ENCODE data around the gene SMG6. TPM values are rescaled to one million over a fixed set of nuclear protein-coding genes. Genes with fewer than 3 reads are reported as not detected.
A peak's percentile ranks its signal among the peaks of the same experiment; 100 is the strongest.

The SMG6 gene
- total and polyA plus RNA-seq, 2 donors (not counting 3 experiments of a cell fraction or from before 2014, with no cell fraction given): 40.1 to 42.2 TPM

DNA sequence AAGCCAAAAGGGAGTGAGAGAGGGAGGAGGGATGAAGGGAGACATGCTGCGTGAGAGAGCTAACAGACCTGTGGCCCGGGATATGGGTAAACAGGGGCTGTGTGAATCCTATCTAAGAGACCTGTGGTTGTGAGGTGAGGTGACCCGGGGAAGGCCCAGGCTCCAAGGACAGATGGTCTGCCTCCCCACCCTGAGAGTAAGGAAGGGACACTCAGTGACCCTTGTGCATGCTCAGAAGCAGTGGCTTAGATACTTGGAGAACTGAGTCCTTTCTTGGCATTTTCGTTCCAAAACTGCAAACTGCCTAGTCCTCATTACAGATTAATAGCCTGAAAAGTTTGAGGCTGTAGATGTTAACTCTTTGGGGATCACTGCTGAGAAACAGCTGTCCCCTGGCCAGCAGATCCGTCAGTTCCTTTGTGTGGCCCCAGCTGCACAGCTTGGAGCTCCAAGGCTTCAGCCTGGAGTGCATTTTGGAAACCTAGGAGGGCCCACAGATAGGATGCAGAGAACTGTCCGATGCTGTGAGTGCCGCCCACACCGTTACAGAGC lies 121.6 kb downstream of the SMG6 start:
- intact Hi-C loops (cut with micrococcal nuclease): no loop called here
- peak overlapping the region; percentile 94 for H3K27ac ChIP-seq (ENCODE audit: insufficient read depth, low read depth, low read length)
- peak overlapping the region; percentile 53 for H3K9ac ChIP-seq (replicated peaks; ENCODE audit: extremely low read depth, insufficient read depth, low read length)
- H4K20me1 ChIP-seq (replicated peaks; ENCODE audit: control insufficient read depth, extremely low read depth, insufficient read depth, low read length): no peaks in the 10 kb centered on the region
- no peaks in the 10 kb centered on the region for H3K79me2 ChIP-seq (ENCODE audit: control insufficient read depth, insufficient read depth, low read length)
- H3K9me3 ChIP-seq (replicated peaks; ENCODE audit: control insufficient read depth, insufficient read depth, low read length): no peaks in the 10 kb centered on the region
- no peak for DNase-seq (ENCODE audit: low read depth, low spot score)
- dilution Hi-C loops (cut with MboI; ENCODE audit: extremely low pct_ligation_motif_present, low sequenced_read_pairs): no loop called here
- peaks cover 0 to 3% of the 10 kb centered on the region in 2 experiments for H3K36me3 ChIP-seq (ENCODE audit: control insufficient read depth in 2 of 2, extremely low read depth in 1 of 2, insufficient read depth in 2 of 2, low read length in 2 of 2)
- TF ChIP-seq, protein P1, sequence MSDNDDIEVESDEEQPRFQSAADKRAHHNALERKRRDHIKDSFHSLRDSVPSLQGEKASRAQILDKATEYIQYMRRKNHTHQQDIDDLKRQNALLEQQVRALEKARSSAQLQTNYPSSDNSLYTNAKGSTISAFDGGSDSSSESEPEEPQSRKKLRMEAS (IDR thresholded peaks at IDR 0.05; ENCODE audit: insufficient read depth, insufficient read length): no peak
- TF ChIP-seq, protein P2, sequence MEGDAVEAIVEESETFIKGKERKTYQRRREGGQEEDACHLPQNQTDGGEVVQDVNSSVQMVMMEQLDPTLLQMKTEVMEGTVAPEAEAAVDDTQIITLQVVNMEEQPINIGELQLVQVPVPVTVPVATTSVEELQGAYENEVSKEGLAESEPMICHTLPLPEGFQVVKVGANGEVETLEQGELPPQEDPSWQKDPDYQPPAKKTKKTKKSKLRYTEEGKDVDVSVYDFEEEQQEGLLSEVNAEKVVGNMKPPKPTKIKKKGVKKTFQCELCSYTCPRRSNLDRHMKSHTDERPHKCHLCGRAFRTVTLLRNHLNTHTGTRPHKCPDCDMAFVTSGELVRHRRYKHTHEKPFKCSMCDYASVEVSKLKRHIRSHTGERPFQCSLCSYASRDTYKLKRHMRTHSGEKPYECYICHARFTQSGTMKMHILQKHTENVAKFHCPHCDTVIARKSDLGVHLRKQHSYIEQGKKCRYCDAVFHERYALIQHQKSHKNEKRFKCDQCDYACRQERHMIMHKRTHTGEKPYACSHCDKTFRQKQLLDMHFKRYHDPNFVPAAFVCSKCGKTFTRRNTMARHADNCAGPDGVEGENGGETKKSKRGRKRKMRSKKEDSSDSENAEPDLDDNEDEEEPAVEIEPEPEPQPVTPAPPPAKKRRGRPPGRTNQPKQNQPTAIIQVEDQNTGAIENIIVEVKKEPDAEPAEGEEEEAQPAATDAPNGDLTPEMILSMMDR (IDR thresholded peaks at IDR 0.05; ENCODE audit: extremely low read depth in 1 of 2, insufficient read depth in 1 of 2, low read depth in 1 of 2, low read length in 2 of 2): no peak
- no peak for TF ChIP-seq GATA2 (IDR thresholded peaks at IDR 0.05; ENCODE audit: insufficient read depth, insufficient read length, low read depth, low read length)
- TF ChIP-seq POLR2A (IDR thresholded peaks at IDR 0.05; ENCODE audit: low read depth, low read length): no peak
- no peak for TF ChIP-seq EZH2 (IDR thresholded peaks at IDR 0.05; ENCODE audit: borderline replicate concordance, low read depth, low read length, severe bottlenecking)
- no peak for TF ChIP-seq JUN (IDR thresholded peaks at IDR 0.05; ENCODE audit: borderline replicate concordance, insufficient read depth, insufficient read length, low read depth)
- TF ChIP-seq MYC (IDR thresholded peaks at IDR 0.05; ENCODE audit: low read depth, low read length): no peak
- TF ChIP-seq FOS (IDR thresholded peaks at IDR 0.05; ENCODE audit: borderline replicate concordance, insufficient read depth, low read length): no peak
- TF ChIP-seq POLR2AphosphoS5 (IDR thresholded peaks at IDR 0.05; ENCODE audit: insufficient read depth, low read depth, low read length): no peak
- peak overlapping the region; percentile 24 for H3K4me2 ChIP-seq (ENCODE audit: insufficient read depth, low read length)
- no peaks in the 10 kb centered on the region for H3K27me3 ChIP-seq (ENCODE audit: control insufficient read depth in 2 of 2, insufficient read depth in 2 of 2, low read length in 2 of 2)
- no TSS peak for BruUV-seq (replicated peaks)
- peaks cover 55% of the 10 kb centered on the region for H3K4me1 ChIP-seq (ENCODE audit: control insufficient read depth, extremely low read depth, insufficient read depth, low read length)
- H2AFZ ChIP-seq (ENCODE audit: low read depth, low read length): peak overlapping the region; percentile 6
- FAIRE-seq: peak; percentile 78
- H3K9me1 ChIP-seq (replicated peaks; ENCODE audit: control insufficient read depth, extremely low read depth, insufficient read depth, low read length): no peaks in the 10 kb centered on the region
- no peak overlapping the region for H3K4me3 ChIP-seq (replicated peaks in 1 of 3; ENCODE audit: insufficient read depth in 1 of 3, low read depth in 1 of 3, low read length in 3 of 3)
- ChIA-PET CTCF (interaction anchor here (0.9 to 2.0 kb wide), 12 partner anchors 7 to 127 kb away, joined by 3 to 12 read pairs (median 4); partner anchors contain the start of gene HIC1), POLR2A (interaction anchor here (0.9 kb wide), 1 partner anchor 10 kb away, joined by 6 read pairs; no protein-coding TSS in a partner anchor)
